DOHH2 (cell line): ENCODE measurements around the gene SPRN.

ENCODE experiments used
- CTCF ChIP-seq: fragments of 200-600 bp; sonication (generic); IDR thresholded peaks from one replicate; pipeline ENCODE4 v1.5.1; 2014; ENCODE audit warnings: antibody characterized with exemption, mild to moderate bottlenecking, low read depth, low read length; ENCODE audit not compliant: poor library complexity, severe bottlenecking
- EZH2phosphoT487 ChIP-seq: fragments of 200-600 bp; sonication (generic); IDR thresholded peaks from 2 replicates; pipeline ENCODE4 v1.6.1; 2017; ENCODE audit warnings: borderline replicate concordance, mild to moderate bottlenecking, antibody characterized with exemption, low read length, moderate library complexity, mixed read lengths

GRCh38 chr10:133474027-133474426 is 49.6 kb upstream of the SPRN start:
- TF ChIP-seq CTCF (no peak), EZH2phosphoT487 (no peak)
